Measurements from ENCODE around the gene CD300LD. TPM values are rescaled to one million over a fixed set of nuclear protein-coding genes. Genes with fewer than 3 reads are reported as not detected.
"Not testable (repeated sequence)": the region's sequence is repeated elsewhere in the genome, so short reads cannot be mapped to it uniquely, and the experiment has no call there.

The CD300LD gene
- total RNA-seq, result not detected in 2 replicates
- long read RNA-seq, result 0 reads

DNA sequence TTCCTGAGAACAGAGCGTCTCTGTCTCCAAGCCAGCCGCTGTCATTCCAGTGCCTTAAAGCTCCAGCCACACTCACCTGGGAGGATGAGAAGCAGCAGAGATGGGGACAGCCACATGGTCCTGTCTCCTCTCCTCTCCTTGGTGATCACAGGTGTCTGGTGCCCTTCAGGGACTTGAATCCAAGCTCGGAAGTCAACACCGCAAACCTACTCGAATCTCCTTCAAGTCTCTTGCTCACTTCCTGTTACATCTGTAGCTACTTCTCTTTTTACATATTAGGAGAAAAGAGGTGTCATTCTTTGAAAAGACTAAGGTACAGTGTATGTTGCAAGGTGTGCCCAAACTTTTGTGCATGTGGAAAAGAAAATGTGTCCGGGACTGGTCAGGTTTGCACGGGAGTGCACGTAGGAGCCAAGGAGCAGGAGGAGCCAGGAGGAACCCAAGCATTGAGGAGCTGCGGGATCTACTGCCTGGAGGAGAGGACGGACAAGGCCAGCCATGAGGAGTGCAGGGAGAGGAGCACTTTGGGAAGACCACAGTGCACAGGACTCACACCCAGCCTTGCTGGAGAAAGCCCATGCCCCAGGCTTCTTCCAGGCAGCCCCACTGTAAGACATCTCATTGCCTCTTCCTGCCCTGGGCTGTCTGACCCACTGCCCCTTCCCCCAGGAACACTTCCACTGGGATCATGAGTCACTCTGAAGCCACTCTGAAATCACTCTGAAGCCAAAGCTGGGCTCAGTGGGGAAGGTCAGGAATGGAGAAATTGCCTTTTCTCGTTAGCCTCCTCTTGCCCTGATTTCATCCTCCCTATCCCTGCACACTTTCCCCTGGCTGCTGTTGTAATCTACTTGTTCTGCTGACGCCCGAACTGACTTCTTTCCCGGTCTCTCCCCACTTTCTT, at the start of gene CD300LD:
TSS of gene CD300LD (minus strand) at position 197 of the 904 bp plus-strand sequence. CDS start at position 116, 81 bp downstream.
- H3K9me3 Mint-ChIP-seq (ENCODE audit: unreplicated experiment), result peaks cover 3% of the 10 kb centered on the region
- H3K27ac Mint-ChIP-seq (ENCODE audit: unreplicated experiment), result no peak within 1 kb of the TSS
- H3K36me3 Mint-ChIP-seq (ENCODE audit: unreplicated experiment), result no peaks in the 10 kb centered on the region
- TF ChIP-seq, protein P1, sequence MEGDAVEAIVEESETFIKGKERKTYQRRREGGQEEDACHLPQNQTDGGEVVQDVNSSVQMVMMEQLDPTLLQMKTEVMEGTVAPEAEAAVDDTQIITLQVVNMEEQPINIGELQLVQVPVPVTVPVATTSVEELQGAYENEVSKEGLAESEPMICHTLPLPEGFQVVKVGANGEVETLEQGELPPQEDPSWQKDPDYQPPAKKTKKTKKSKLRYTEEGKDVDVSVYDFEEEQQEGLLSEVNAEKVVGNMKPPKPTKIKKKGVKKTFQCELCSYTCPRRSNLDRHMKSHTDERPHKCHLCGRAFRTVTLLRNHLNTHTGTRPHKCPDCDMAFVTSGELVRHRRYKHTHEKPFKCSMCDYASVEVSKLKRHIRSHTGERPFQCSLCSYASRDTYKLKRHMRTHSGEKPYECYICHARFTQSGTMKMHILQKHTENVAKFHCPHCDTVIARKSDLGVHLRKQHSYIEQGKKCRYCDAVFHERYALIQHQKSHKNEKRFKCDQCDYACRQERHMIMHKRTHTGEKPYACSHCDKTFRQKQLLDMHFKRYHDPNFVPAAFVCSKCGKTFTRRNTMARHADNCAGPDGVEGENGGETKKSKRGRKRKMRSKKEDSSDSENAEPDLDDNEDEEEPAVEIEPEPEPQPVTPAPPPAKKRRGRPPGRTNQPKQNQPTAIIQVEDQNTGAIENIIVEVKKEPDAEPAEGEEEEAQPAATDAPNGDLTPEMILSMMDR (IDR thresholded peaks at IDR 0.05), result no peak
- no peak within 1 kb of the TSS for H3K4me3 Mint-ChIP-seq (ENCODE audit: unreplicated experiment)
- DNase-seq (ENCODE audit: extremely low spot score, unreplicated experiment), result no peak
- no peaks in the 10 kb centered on the region for H3K4me1 Mint-ChIP-seq (ENCODE audit: unreplicated experiment)
- H3K27me3 Mint-ChIP-seq (ENCODE audit: unreplicated experiment), result peaks cover 8% of the 10 kb centered on the region

- DNase-seq (ENCODE audit: extremely low spot score, unreplicated experiment), result no peak
- Mint-ChIP-seq H3K4me3 (ENCODE audit: unreplicated experiment) (no peak overlapping the region), H3K4me1 (ENCODE audit: unreplicated experiment) (no peaks in the 10 kb centered on the region), H3K36me3 (ENCODE audit: unreplicated experiment) (no peaks in the 10 kb centered on the region), H3K27me3 (ENCODE audit: unreplicated experiment) (peaks cover 32% of the 10 kb centered on the region), H3K27ac (ENCODE audit: unreplicated experiment) (no peak overlapping the region), H3K9me3 (ENCODE audit: unreplicated experiment) (no peaks in the 10 kb centered on the region)
- TF ChIP-seq, protein P1 (IDR thresholded peaks at IDR 0.05), result no peak
Measured at GRCh38 chr17:74641224-74641957, 49.3 kb upstream of the CD300LD start.

DNA sequence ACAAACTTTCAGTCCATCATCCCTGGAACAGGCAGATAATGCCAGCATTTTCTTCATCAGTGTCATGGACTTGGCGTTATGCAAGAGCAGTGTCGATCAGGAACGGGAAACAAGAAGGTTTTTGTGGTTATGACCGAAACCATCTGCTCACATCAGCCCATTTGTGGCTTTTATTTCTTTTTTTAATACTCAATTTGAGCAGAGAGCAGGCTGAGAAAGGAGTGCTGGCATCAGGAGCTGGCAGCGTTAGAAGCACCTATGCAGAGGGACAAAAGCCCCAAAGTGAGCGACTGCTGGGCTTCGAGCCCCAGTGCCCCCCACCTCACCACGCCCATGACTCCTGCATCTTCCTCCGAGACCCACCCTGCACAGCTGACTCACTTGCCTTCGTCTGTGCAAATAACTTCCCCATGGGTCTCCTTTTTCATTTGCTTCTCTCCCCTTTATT, 47.6 kb upstream of the CD300LD start:
- Mint-ChIP-seq H3K36me3 (ENCODE audit: unreplicated experiment) (no peaks in the 10 kb centered on the region), H3K4me1 (ENCODE audit: unreplicated experiment) (no peaks in the 10 kb centered on the region), H3K27ac (ENCODE audit: unreplicated experiment) (no peak overlapping the region), H3K4me3 (ENCODE audit: unreplicated experiment) (no peak overlapping the region), H3K27me3 (ENCODE audit: unreplicated experiment) (peaks cover 29% of the 10 kb centered on the region), H3K9me3 (ENCODE audit: unreplicated experiment) (no peaks in the 10 kb centered on the region)
- TF ChIP-seq, protein P1 (IDR thresholded peaks at IDR 0.05), result no peak
- no peak for DNase-seq (ENCODE audit: extremely low spot score, unreplicated experiment)

GRCh38 chr17:74637926-74638325, 45.8 kb upstream of the CD300LD start:
- H3K4me1 Mint-ChIP-seq (ENCODE audit: unreplicated experiment), result no peaks in the 10 kb centered on the region
- H3K4me3 Mint-ChIP-seq (ENCODE audit: unreplicated experiment), result no peak overlapping the region
- TF ChIP-seq, protein P1 (IDR thresholded peaks at IDR 0.05), result no peak
- no peak overlapping the region for H3K27ac Mint-ChIP-seq (ENCODE audit: unreplicated experiment)
- H3K36me3 Mint-ChIP-seq (ENCODE audit: unreplicated experiment), result no peaks in the 10 kb centered on the region
- H3K27me3 Mint-ChIP-seq (ENCODE audit: unreplicated experiment), result peaks cover 18% of the 10 kb centered on the region
- no peaks in the 10 kb centered on the region for H3K9me3 Mint-ChIP-seq (ENCODE audit: unreplicated experiment)
- no peak for DNase-seq (ENCODE audit: extremely low spot score, unreplicated experiment)

DNA sequence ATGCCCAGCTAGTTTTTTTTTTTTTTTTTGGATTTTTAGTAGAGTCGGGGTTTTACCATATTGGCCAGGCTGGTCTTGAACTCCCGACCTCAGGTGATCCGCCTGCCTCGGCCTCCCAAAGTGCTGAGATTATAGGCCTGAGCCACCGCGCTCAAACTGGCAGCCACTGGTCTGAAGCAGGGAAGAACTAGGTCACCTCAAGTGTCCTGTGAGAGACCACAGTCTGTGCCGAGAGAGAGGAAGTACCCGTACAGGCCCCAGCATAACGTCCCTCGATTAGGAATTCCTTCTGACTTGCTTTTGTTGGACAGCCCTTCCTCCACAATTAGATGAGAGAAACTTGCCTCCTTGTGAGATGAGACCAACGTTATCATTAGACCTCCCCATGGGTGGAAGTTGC, 45.2 kb upstream of the CD300LD start:
- no peak overlapping the region for H3K27ac Mint-ChIP-seq (ENCODE audit: unreplicated experiment)
- no peaks in the 10 kb centered on the region for H3K4me1 Mint-ChIP-seq (ENCODE audit: unreplicated experiment)

GRCh38 chr17:74636541-74637085, 44.5 kb upstream of the CD300LD start:
- H3K4me3 Mint-ChIP-seq (ENCODE audit: unreplicated experiment); H3K27ac Mint-ChIP-seq (ENCODE audit: unreplicated experiment); H3K4me1 Mint-ChIP-seq (ENCODE audit: unreplicated experiment); DNase-seq (ENCODE audit: extremely low spot score, unreplicated experiment); H3K36me3 Mint-ChIP-seq (ENCODE audit: unreplicated experiment); H3K9me3 Mint-ChIP-seq (ENCODE audit: unreplicated experiment): not testable (repeated sequence)
- H3K27me3 Mint-ChIP-seq (ENCODE audit: unreplicated experiment), result peaks cover 11% of the 10 kb centered on the region

More for the DNA sequence above, 45.2 kb upstream of the CD300LD start:
- Mint-ChIP-seq H3K36me3 (ENCODE audit: unreplicated experiment) (no peaks in the 10 kb centered on the region), H3K27me3 (ENCODE audit: unreplicated experiment) (peaks cover 17% of the 10 kb centered on the region), H3K4me3 (ENCODE audit: unreplicated experiment) (no peak overlapping the region), H3K9me3 (ENCODE audit: unreplicated experiment) (no peaks in the 10 kb centered on the region)
- TF ChIP-seq, protein P1 (IDR thresholded peaks at IDR 0.05), result no peak
- DNase-seq (ENCODE audit: extremely low spot score, unreplicated experiment), result no peak
